ENCODE data around the gene LAMTOR1. TPM values are rescaled to one million over a fixed set of nuclear protein-coding genes. Genes with fewer than 3 reads are reported as not detected.
"Not testable (repeated sequence)": the region's sequence is repeated elsewhere in the genome, so short reads cannot be mapped to it uniquely, and the experiment has no call there.

The LAMTOR1 gene
- total RNA-seq = 96.0 TPM
- long read RNA-seq, transcript LAMTOR1-201 (5 exons, 1,179 nt) = major isoform, 102 of 124 reads
- long read RNA-seq, partial matches to known transcripts = 6 of 124 reads
- long read RNA-seq, other reads (novel, unspliced or antisense) = 12 of 124 reads

- intact Hi-C loops (cut with DNase I) = no loop called here
- ATAC-seq = peak; percentile 99
Measured at GRCh38 chr11:72102946-72103753, at the start of gene LAMTOR1. Gene LAMTOR1 (minus strand): TSS chr11:72103297. CDS start chr11:72103224, 73 bp downstream.

GRCh38 chr11:72150882-72151281, 47.8 kb upstream of the LAMTOR1 start:
- H3K9me3 ChIP-seq = no peaks in the 10 kb centered on the region
- H3K4me1 ChIP-seq = no peaks in the 10 kb centered on the region
- ATAC-seq (no peak), DNase-seq (no peak)
- intact Hi-C loops (cut with DNase I) = no loop called here
- TF ChIP-seq CTCF (IDR thresholded peaks at IDR 0.05) = no peak
- H3K36me3 ChIP-seq = no peaks in the 10 kb centered on the region
- no peak overlapping the region for H3K27ac ChIP-seq
- H3K27me3 ChIP-seq (ENCODE audit: low read depth) = no peaks in the 10 kb centered on the region
- no peak overlapping the region for H3K4me3 ChIP-seq

More at GRCh38 chr11:72102946-72103753, at the start of gene LAMTOR1:
- Histone ChIP-seq H3K4me1 (peaks cover 39% of the 10 kb centered on the region), H3K4me3 (peak within 1 kb of the TSS; percentile 100), H3K27ac (peak within 1 kb of the TSS; percentile 99), H3K27me3 (ENCODE audit: low read depth) (no peaks in the 10 kb centered on the region), H3K9me3 (no peaks in the 10 kb centered on the region), H3K36me3 (peaks cover 30% of the 10 kb centered on the region)
- peak; percentile 43 for TF ChIP-seq CTCF (IDR thresholded peaks at IDR 0.05)
- peak; percentile 100 for DNase-seq

- H3K4me3 ChIP-seq = no peak overlapping the region
- no peaks in the 10 kb centered on the region for H3K9me3 ChIP-seq
- no peaks in the 10 kb centered on the region for H3K27me3 ChIP-seq (ENCODE audit: low read depth)
- ATAC-seq (no peak), DNase-seq (no peak)
- H3K36me3 ChIP-seq = no peaks in the 10 kb centered on the region
- intact Hi-C loops (cut with DNase I) = no loop called here
- no peak overlapping the region for H3K27ac ChIP-seq
- H3K4me1 ChIP-seq = no peaks in the 10 kb centered on the region
- no peak for TF ChIP-seq CTCF (IDR thresholded peaks at IDR 0.05)
Measured at GRCh38 chr11:72146625-72147024, 43.5 kb upstream of the LAMTOR1 start.

GRCh38 chr11:72144807-72145565, 41.9 kb upstream of the LAMTOR1 start:
- Histone ChIP-seq H3K36me3 (no peaks in the 10 kb centered on the region), H3K9me3 (no peaks in the 10 kb centered on the region), H3K4me1 (no peaks in the 10 kb centered on the region), H3K27me3 (ENCODE audit: low read depth) (no peaks in the 10 kb centered on the region), H3K4me3 (no peak overlapping the region), H3K27ac (no peak overlapping the region)
- no peak for TF ChIP-seq CTCF (IDR thresholded peaks at IDR 0.05)
- DNase-seq = no peak
- ATAC-seq = no peak
- intact Hi-C loops (cut with DNase I) = no loop called here

GRCh38 chr11:72142543-72142942, 39.4 kb upstream of the LAMTOR1 start:
- H3K4me3 ChIP-seq; H3K27ac ChIP-seq; H3K27me3 ChIP-seq (ENCODE audit: low read depth); H3K36me3 ChIP-seq; ATAC-seq; H3K4me1 ChIP-seq; H3K9me3 ChIP-seq; intact Hi-C loops (cut with DNase I); DNase-seq: not testable (repeated sequence)

GRCh38 chr11:72142086-72142485, 39.0 kb upstream of the LAMTOR1 start:
- ATAC-seq; H3K36me3 ChIP-seq; H3K4me1 ChIP-seq; H3K4me3 ChIP-seq; H3K9me3 ChIP-seq; DNase-seq; intact Hi-C loops (cut with DNase I); H3K27ac ChIP-seq; H3K27me3 ChIP-seq (ENCODE audit: low read depth): not testable (repeated sequence)
